HepG2 (cell line): ENCODE data around the gene MEGF11. TPM values are rescaled to one million over a fixed set of nuclear protein-coding genes. Genes with fewer than 3 reads are reported as not detected.

Experiments used
- ATAC-seq: fragments of 200-7000 bp; cut with Tn5 transposase; 3 replicates; pipeline ENCODE4 v1.9.1; 2020; ENCODE audit warnings: mild to moderate bottlenecking, moderate library complexity
- BruUV-seq: library from RNA; stranded (reverse); fragments of 400-500 nt; replicated peaks from 2 replicates; lab custom pipeline; 2021; lab: Mats Ljungman, UMichigan
- CTCF ChIA-PET: fragments of 300-600 bp; formaldehyde crosslinking; extraction: SDS; loops from one replicate; lab custom pipeline; 2021; ENCODE audit warnings: low total read pairs, inconsistent platforms, low intra/inter-chr PET ratio; lab: Yijun Ruan, JAX
- POLR2A ChIA-PET: fragments of 350-600 bp; sonication (Branson Sonifier 250); formaldehyde crosslinking; loops from one replicate; lab custom pipeline; 2020; ENCODE audit warnings: antibody characterized with exemption, inconsistent platforms; lab: Yijun Ruan, JAX
- DNase-seq: peaks from one replicate; pipeline ENCODE4 v3.0.0-alpha.2; 2015; ENCODE audit warnings: low spot score
- FAIRE-seq: peaks from 3 replicates; lab custom pipeline; 2011; peaks lifted over from hg19 to GRCh38; lab: Jason Lieb, UNC
- H2AFZ ChIP-seq: one replicate; pipeline ENCODE4 v1.6.1; 2011; ENCODE audit warnings: low read length, inconsistent platforms
- H3K27ac ChIP-seq: fragments of 300-600 bp; 3 replicates; pipeline ENCODE4 v1.8.0; 2011; ENCODE audit warnings: mixed run types, mild to moderate bottlenecking, mixed read lengths, low read length, inconsistent platforms; ENCODE audit not compliant: insufficient read depth; ENCODE audit errors: extremely low read length
- H3K27me3 ChIP-seq, 2 experiments: fragments of 200-600 bp in 1 of 2; 2 replicates in 1 of 2; 3 replicates in 1 of 2; pipeline versions ENCODE4 v1.6.0 to v1.8.0; 2011; ENCODE audit warnings: low read length in 2 of 2, mild to moderate bottlenecking in 2 of 2, moderate library complexity in 2 of 2, inconsistent platforms in 1 of 2; ENCODE audit not compliant: insufficient read depth in 2 of 2, control insufficient read depth in 1 of 2
- H3K36me3 ChIP-seq, 2 experiments: fragments of 200-600 bp in 1 of 2; replicated peaks in 1 of 2; 2 replicates in 1 of 2; 3 replicates in 1 of 2; pipeline versions ENCODE4 v1.5.1 to v1.8.0; 2011; ENCODE audit warnings: low read length in 2 of 2, inconsistent platforms in 1 of 2; ENCODE audit not compliant: insufficient read depth in 2 of 2, control insufficient read depth in 1 of 2
- H3K4me1 ChIP-seq: 2 replicates; pipeline ENCODE4 v1.5.1; 2012; ENCODE audit warnings: low read length, inconsistent platforms; ENCODE audit not compliant: insufficient read depth
- H3K4me2 ChIP-seq: 2 replicates; pipeline ENCODE4 v1.6.0; 2011; ENCODE audit warnings: low read depth, low read length, inconsistent platforms
- H3K4me3 ChIP-seq, 3 experiments: fragments of 200-600 bp in 1 of 3; sonication (generic), shearing (Covaris generic) in 1 of 3; replicated peaks in 1 of 3; 2 replicates each; pipeline ENCODE4 v1.5.1; 2011 to 2016; ENCODE audit warnings: low read length in 3 of 3, inconsistent platforms in 2 of 3, low read depth in 2 of 3, mild to moderate bottlenecking in 2 of 3, control low read depth in 1 of 3, mixed read lengths in 1 of 3; ENCODE audit not compliant: insufficient read depth in 1 of 3
- H3K79me2 ChIP-seq: one replicate; pipeline ENCODE4 v1.6.1; 2011; ENCODE audit warnings: low read length, inconsistent platforms; ENCODE audit not compliant: insufficient read depth
- H3K9ac ChIP-seq: 2 replicates; pipeline ENCODE4 v1.6.0; 2011; ENCODE audit warnings: mild to moderate bottlenecking, low read depth, low read length, inconsistent platforms; ENCODE audit not compliant: insufficient read depth
- H3K9me3 ChIP-seq: 2 replicates; pipeline ENCODE4 v1.5.1; 2012; ENCODE audit warnings: mild to moderate bottlenecking, low read length
- H4K20me1 ChIP-seq: 2 replicates; pipeline ENCODE4 v1.6.0; 2011; ENCODE audit warnings: inconsistent platforms, mild to moderate bottlenecking, low read length, moderate library complexity; ENCODE audit not compliant: insufficient read depth
- ARNTL ChIP-seq: sonication (generic); formaldehyde crosslinking; IDR thresholded peaks from 2 replicates; pipeline ENCODE4 v1.4.0; 2020; ENCODE audit warnings: mild to moderate bottlenecking, missing genetic modification reagents
- GABPA ChIP-seq, 2 experiments: IDR thresholded peaks; 2 replicates each; pipeline ENCODE4 v1.6.1; 2011 to 2016; ENCODE audit warnings: low read depth in 2 of 2, low read length in 1 of 2, missing biosample characterization in 1 of 2, missing genetic modification characterization in 1 of 2
- GABPB1 ChIP-seq: IDR thresholded peaks from 2 replicates; pipeline ENCODE4 v1.6.1; 2016; ENCODE audit warnings: mild to moderate bottlenecking, missing genetic modification reagents, moderate library complexity, missing compliant biosample characterization
- JUN ChIP-seq: sonication (generic); formaldehyde crosslinking; IDR thresholded peaks from 2 replicates; pipeline ENCODE4 v1.4.0; 2020; ENCODE audit warnings: mild to moderate bottlenecking, missing genetic modification reagents
- KMT2B ChIP-seq: IDR thresholded peaks from 2 replicates; pipeline ENCODE4 v1.6.1; 2016; ENCODE audit warnings: missing genetic modification reagents, missing compliant biosample characterization
- MAFG ChIP-seq: sonication (generic); formaldehyde crosslinking; IDR thresholded peaks from 2 replicates; pipeline ENCODE4 v1.5.1; 2020; ENCODE audit warnings: mild to moderate bottlenecking, missing genetic modification reagents
- MBNL3 ChIP-seq: fragments of 250-450 bp; sonication (Bioruptor Pico); conservative IDR thresholded peaks from 2 replicates; pipeline ENCODE4 v1.8.0; 2022; ENCODE audit warnings: mild to moderate bottlenecking, inconsistent platforms
- REPIN1 ChIP-seq: sonication (generic); formaldehyde crosslinking; IDR thresholded peaks from 2 replicates; pipeline ENCODE4 v1.8.0; 2022; ENCODE audit warnings: missing genetic modification reagents, low read depth, mild to moderate bottlenecking, borderline replicate concordance
- SP2 ChIP-seq: sonication (generic); formaldehyde crosslinking; IDR thresholded peaks from 2 replicates; pipeline ENCODE4 v1.5.1; 2020; ENCODE audit warnings: mild to moderate bottlenecking, missing genetic modification reagents
- TAF1 ChIP-seq: sonication (generic); formaldehyde crosslinking; IDR thresholded peaks from 2 replicates; pipeline ENCODE4 v1.4.0; 2020; ENCODE audit warnings: missing genetic modification reagents
- ZMAT3 ChIP-seq: sonication (generic); formaldehyde crosslinking; conservative IDR thresholded peaks from 2 replicates; pipeline ENCODE4 v1.7.0; 2021; ENCODE audit warnings: missing genetic modification reagents
- ZNF496 ChIP-seq: sonication (generic); formaldehyde crosslinking; IDR thresholded peaks from 2 replicates; pipeline ENCODE4 v1.8.1; 2023; ENCODE audit warnings: mild to moderate bottlenecking, moderate library complexity, missing genetic modification reagents; ENCODE audit not compliant: insufficient replicate concordance
- WGBS: methylation state at CpG from one replicate; pipeline ENCODE4 v1.1.6; 2017; ENCODE audit warnings: low lambda C conversion rate; 5-methylcytosine and 5-hydroxymethylcytosine counted together
- in situ Hi-C: cut with HindIII; loops from 2 replicates; pipeline ENCODE4 v1.10.0; 2017; ENCODE audit warnings: low pct_unique_long_range_greater_than_20kb; ENCODE audit not compliant: extremely low pct_ligation_motif_present
- intact Hi-C: fragments of 100-400 bp; cut with micrococcal nuclease; formaldehyde crosslinking; loops from one replicate; pipeline ENCODE4 v1.10.0; 2022; ENCODE audit not compliant: unreplicated experiment
- polyA plus RNA-seq, 8 experiments: library from polyadenylated mRNA; depleted of rRNA in 3 of 8; stranded (reverse) in 7 of 8; unstranded in 1 of 8; fragments of >200 nt; fragmentation: Illumina TruSeq in 4 of 8; extraction: Trizol in 4 of 8; gene quantifications; 2 replicates each; pipeline versions ENCODE4 v1.2.1 to v1.2.3, GENCODE V29; 2011 to 2016; ENCODE audit warnings: low read depth in 4 of 8, missing spikeins in 1 of 8, mixed read lengths in 1 of 8; ENCODE audit not compliant: insufficient read depth in 1 of 8
- total RNA-seq, 5 experiments: library from RNA; depleted of rRNA; stranded (reverse); fragments of >200 nt; fragmentation: Illumina TruSeq; extraction: Trizol; gene quantifications; 2 replicates each; pipeline ENCODE4 v1.2.3, GENCODE V29; 2016; ENCODE audit warnings: low read depth in 1 of 5
- TF ChIP-seq, protein P1 (sequence below): IDR thresholded peaks from 2 replicates; pipeline ENCODE4 v1.6.1; 2016; ENCODE audit warnings: missing compliant biosample characterization, missing genetic modification reagents, borderline replicate concordance

The MEGF11 gene
- total and polyA plus RNA-seq, 2 of the 13 experiments (the other 11 are each of a cell fraction or from before 2014, with no cell fraction given), result not detected

GRCh38 chr15:66180531-66181097 lies 72.9 kb downstream of the MEGF11 start:
- no peak for FAIRE-seq

GRCh38 chr15:66178531-66178910 lies 75.0 kb downstream of the MEGF11 start:
- Histone ChIP-seq H3K27ac (no peak overlapping the region), H3K27me3 (peaks cover 2 to 43% of the 10 kb centered on the region in 2 experiments; a peak in 3 of 5 replicates), H3K79me2 (no peaks in the 10 kb centered on the region), H2AFZ (no peak overlapping the region), H3K4me1 (peaks cover 6% of the 10 kb centered on the region; the same call in 1 of the 2 replicates), H4K20me1 (no peaks in the 10 kb centered on the region), H3K4me3 (no peak overlapping the region), H3K9ac (no peak overlapping the region), H3K4me2 (no peak overlapping the region), H3K9me3 (no peaks in the 10 kb centered on the region), H3K36me3 (no peaks in the 10 kb centered on the region)
- ChIA-PET CTCF (no interaction called here), POLR2A (no interaction called here)
- in situ Hi-C loops (no loop called here), intact Hi-C loops (no loop called here)
- no peak for FAIRE-seq
- ATAC-seq, result no peak
- no peak for TF ChIP-seq TAF1 (CRISPR knock-in tag)
- TF ChIP-seq GABPB1 (CRISPR knock-in tag), result no peak
- no peak for TF ChIP-seq SP2 (CRISPR knock-in tag)
- no peak for TF ChIP-seq MBNL3
- TF ChIP-seq ZMAT3, result no peak
- no peak for TF ChIP-seq ZNF496 (CRISPR knock-in tag)
- no peak for TF ChIP-seq MAFG (CRISPR knock-in tag)
- no peak for TF ChIP-seq ARNTL
- TF ChIP-seq JUN (CRISPR knock-in tag), result no peak
- TF ChIP-seq, protein P1, sequence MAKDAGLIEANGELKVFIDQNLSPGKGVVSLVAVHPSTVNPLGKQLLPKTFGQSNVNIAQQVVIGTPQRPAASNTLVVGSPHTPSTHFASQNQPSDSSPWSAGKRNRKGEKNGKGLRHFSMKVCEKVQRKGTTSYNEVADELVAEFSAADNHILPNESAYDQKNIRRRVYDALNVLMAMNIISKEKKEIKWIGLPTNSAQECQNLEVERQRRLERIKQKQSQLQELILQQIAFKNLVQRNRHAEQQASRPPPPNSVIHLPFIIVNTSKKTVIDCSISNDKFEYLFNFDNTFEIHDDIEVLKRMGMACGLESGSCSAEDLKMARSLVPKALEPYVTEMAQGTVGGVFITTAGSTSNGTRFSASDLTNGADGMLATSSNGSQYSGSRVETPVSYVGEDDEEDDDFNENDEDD (CRISPR knock-in tag), result no peak
- no peak for TF ChIP-seq KMT2B (CRISPR knock-in tag)
- no peak for TF ChIP-seq GABPA (IDR thresholded peaks at IDR 0.05; ENCODE audit: low read depth, low read length)
- TF ChIP-seq GABPA (CRISPR knock-in tag; IDR thresholded peaks at IDR 0.05; ENCODE audit: low read depth), result no peak
- DNase-seq, result no peak
- 41% methylated on average over 4 of the region's 4 CpGs for WGBS
- no TSS peak for BruUV-seq

More at GRCh38 chr15:66180531-66181097, 72.9 kb downstream of the MEGF11 start:
- peaks cover 1 to 54% of the 10 kb centered on the region in 2 experiments; a peak in 4 of 5 replicates for H3K27me3 ChIP-seq
- H4K20me1 ChIP-seq, result no peaks in the 10 kb centered on the region
- H3K36me3 ChIP-seq, result no peaks in the 10 kb centered on the region
- ATAC-seq (no peak), DNase-seq (no peak)
- no peaks in the 10 kb centered on the region for H3K79me2 ChIP-seq
- TF ChIP-seq REPIN1, result no peak
- no peak overlapping the region for H3K4me2 ChIP-seq
- BruUV-seq, result no TSS peak
- WGBS, result 66% methylated on average over 7 of the region's 7 CpGs
- H3K27ac ChIP-seq, result no peak overlapping the region
- CTCF ChIA-PET, result no interaction called here
- H3K9ac ChIP-seq, result no peak overlapping the region
- H2AFZ ChIP-seq, result no peak overlapping the region
- POLR2A ChIA-PET, result no interaction called here
- no peaks in the 10 kb centered on the region for H3K9me3 ChIP-seq
- no peak overlapping the region for H3K4me3 ChIP-seq
- intact Hi-C loops, result no loop called here
- in situ Hi-C loops, result no loop called here
- peaks cover 6% of the 10 kb centered on the region; the same call in 1 of the 2 replicates for H3K4me1 ChIP-seq
